Stomach (tissue), 4 donors: Measurements from ENCODE around the gene FOXO6.

Experiments used
- EP300 ChIP-seq: sonication (generic); formaldehyde crosslinking; IDR thresholded peaks from one replicate; pipeline ENCODE4 v1.6.1; 2017; ENCODE audit warnings: antibody characterized with exemption
- POLR2A ChIP-seq, 4 donors: fragments of 450-650 bp; IDR thresholded peaks; one replicate each; pipeline ENCODE4 v1.6.1; 2016; ENCODE audit warnings: antibody characterized with exemption in 4 of 4, control low read depth in 2 of 4, mild to moderate bottlenecking in 1 of 4, moderate library complexity in 1 of 4
- POLR2AphosphoS5 ChIP-seq, 3 donors: sonication (generic); formaldehyde crosslinking; IDR thresholded peaks; one replicate each; pipeline ENCODE4 v1.6.1; 2016; ENCODE audit warnings: antibody characterized with exemption in 3 of 3
- TF ChIP-seq, protein P1 (sequence below), 7 experiments: fragments of 450-650 bp in 4 of 7; fragments of 200-600 bp in 3 of 7; sonication (generic) in 3 of 7; IDR thresholded peaks; one replicate each; pipeline ENCODE4 v1.5.1; 2016 to 2019; ENCODE audit warnings: antibody characterized with exemption in 7 of 7, control low read depth in 2 of 7, mild to moderate bottlenecking in 1 of 7

DNA sequence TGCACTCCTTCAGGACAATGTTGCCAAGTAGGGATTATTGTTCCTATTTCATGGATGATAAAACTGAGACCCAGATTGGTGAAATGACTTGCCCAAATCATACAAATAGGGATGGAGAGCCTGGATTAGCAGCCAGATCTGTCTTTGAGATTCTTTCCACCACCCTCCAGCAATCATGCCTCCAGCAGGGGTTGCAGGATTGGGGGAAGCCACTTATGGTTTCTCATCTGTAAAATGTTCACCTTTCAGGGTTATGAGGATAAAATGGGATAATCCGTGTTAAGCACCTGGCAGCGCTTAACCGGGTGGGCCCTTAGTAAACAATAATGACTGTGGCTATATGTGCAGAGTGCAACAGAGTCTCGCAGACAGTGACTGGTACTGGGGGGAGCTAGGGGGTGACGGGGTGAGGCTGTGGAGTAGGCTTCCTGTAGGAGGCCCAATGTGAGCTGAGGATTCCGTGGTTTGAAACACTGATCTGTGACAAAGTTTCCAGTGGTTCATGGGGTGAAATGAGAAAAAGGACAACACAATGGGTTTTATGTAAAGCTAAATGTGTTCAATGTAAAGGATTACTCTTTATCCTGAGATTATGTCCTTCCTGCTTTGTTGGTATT is 33.7 kb upstream of the FOXO6 start:
- no peak for TF ChIP-seq POLR2AphosphoS5 (IDR thresholded peaks at IDR 0.05)
- TF ChIP-seq, protein P1, sequence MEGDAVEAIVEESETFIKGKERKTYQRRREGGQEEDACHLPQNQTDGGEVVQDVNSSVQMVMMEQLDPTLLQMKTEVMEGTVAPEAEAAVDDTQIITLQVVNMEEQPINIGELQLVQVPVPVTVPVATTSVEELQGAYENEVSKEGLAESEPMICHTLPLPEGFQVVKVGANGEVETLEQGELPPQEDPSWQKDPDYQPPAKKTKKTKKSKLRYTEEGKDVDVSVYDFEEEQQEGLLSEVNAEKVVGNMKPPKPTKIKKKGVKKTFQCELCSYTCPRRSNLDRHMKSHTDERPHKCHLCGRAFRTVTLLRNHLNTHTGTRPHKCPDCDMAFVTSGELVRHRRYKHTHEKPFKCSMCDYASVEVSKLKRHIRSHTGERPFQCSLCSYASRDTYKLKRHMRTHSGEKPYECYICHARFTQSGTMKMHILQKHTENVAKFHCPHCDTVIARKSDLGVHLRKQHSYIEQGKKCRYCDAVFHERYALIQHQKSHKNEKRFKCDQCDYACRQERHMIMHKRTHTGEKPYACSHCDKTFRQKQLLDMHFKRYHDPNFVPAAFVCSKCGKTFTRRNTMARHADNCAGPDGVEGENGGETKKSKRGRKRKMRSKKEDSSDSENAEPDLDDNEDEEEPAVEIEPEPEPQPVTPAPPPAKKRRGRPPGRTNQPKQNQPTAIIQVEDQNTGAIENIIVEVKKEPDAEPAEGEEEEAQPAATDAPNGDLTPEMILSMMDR (IDR thresholded peaks at IDR 0.05): no peak
- TF ChIP-seq POLR2A (IDR thresholded peaks at IDR 0.05): no peak
- TF ChIP-seq EP300: no peak
